HepG2 (cell line): Measurements from ENCODE around the gene KIF1C. TPM values are rescaled to one million over a fixed set of nuclear protein-coding genes. Genes with fewer than 3 reads are reported as not detected.

Source experiments
- AGO2 ChIP-seq: fragments of 200-400 bp; formaldehyde crosslinking; optimal IDR thresholded peaks from 2 replicates; pipeline ENCODE3; 2017; ENCODE audit warnings: mild to moderate bottlenecking, low read depth, low read length, moderate library complexity
- ARNT2 ChIP-seq: sonication (generic); formaldehyde crosslinking; IDR thresholded peaks from 2 replicates; pipeline ENCODE4 v1.8.0; 2022; ENCODE audit warnings: mild to moderate bottlenecking, low read depth, missing genetic modification reagents, moderate library complexity
- FOXA3 ChIP-seq: IDR thresholded peaks from 2 replicates; pipeline ENCODE4 v1.6.1; 2016; ENCODE audit warnings: missing genetic modification reagents, missing compliant biosample characterization
- MAFK ChIP-seq, 2 experiments: IDR thresholded peaks in 1 of 2; conservative IDR thresholded peaks in 1 of 2; 2 replicates each; pipeline ENCODE4 v1.6.1; 2011; ENCODE audit warnings: improper control_type of control experiment in 2 of 2, low read length in 2 of 2
- MED8 ChIP-seq: sonication (generic); formaldehyde crosslinking; IDR thresholded peaks from 2 replicates; pipeline ENCODE4 v1.8.1; 2023; ENCODE audit warnings: mild to moderate bottlenecking, missing genetic modification reagents; ENCODE audit not compliant: insufficient replicate concordance
- PCBP1 ChIP-seq: fragments of 200-400 bp; formaldehyde crosslinking; IDR thresholded peaks from 2 replicates; pipeline ENCODE4 v1.6.1; 2017; ENCODE audit warnings: mild to moderate bottlenecking, low read depth, low read length, borderline replicate concordance
- PREB ChIP-seq: sonication (generic); formaldehyde crosslinking; IDR thresholded peaks from 2 replicates; pipeline ENCODE4 v1.4.0; 2020; ENCODE audit warnings: missing genetic modification reagents
- RFX5 ChIP-seq: IDR thresholded peaks from 2 replicates; pipeline ENCODE4 v1.6.1; 2011; ENCODE audit warnings: low read depth, low read length, improper control_type of control experiment
- SP140L ChIP-seq: sonication (generic); formaldehyde crosslinking; IDR thresholded peaks from 2 replicates; pipeline ENCODE4 v1.4.0; 2020; ENCODE audit warnings: missing genetic modification reagents, borderline replicate concordance
- THAP8 ChIP-seq: sonication (generic); formaldehyde crosslinking; IDR thresholded peaks from 2 replicates; pipeline ENCODE4 v1.5.1; 2020; ENCODE audit warnings: missing genetic modification reagents, mild to moderate bottlenecking, borderline replicate concordance
- ZNF180 ChIP-seq: sonication (generic); formaldehyde crosslinking; IDR thresholded peaks from 2 replicates; pipeline ENCODE4 v1.4.0; 2020; ENCODE audit warnings: low read depth, missing genetic modification reagents, borderline replicate concordance
- ZNF503 ChIP-seq: sonication (generic); formaldehyde crosslinking; IDR thresholded peaks from 2 replicates; pipeline ENCODE4 v1.4.0; 2020; ENCODE audit warnings: missing genetic modification reagents
- ZNF589 ChIP-seq: sonication (generic); formaldehyde crosslinking; conservative IDR thresholded peaks from 2 replicates; pipeline ENCODE4 v1.8.0; 2022; ENCODE audit warnings: mild to moderate bottlenecking, moderate library complexity, missing genetic modification reagents
- ZNF616 ChIP-seq: sonication (generic); formaldehyde crosslinking; IDR thresholded peaks from 2 replicates; pipeline ENCODE4 v1.5.0; 2020; ENCODE audit warnings: low read depth, mild to moderate bottlenecking, missing genetic modification reagents
- ZNF672 ChIP-seq: sonication (generic); formaldehyde crosslinking; IDR thresholded peaks from 2 replicates; pipeline ENCODE4 v1.8.1; 2022; ENCODE audit warnings: missing genetic modification reagents
- ZNF780A ChIP-seq: sonication (generic); formaldehyde crosslinking; IDR thresholded peaks from 2 replicates; pipeline ENCODE4 v1.8.0; 2022; ENCODE audit warnings: mild to moderate bottlenecking, missing genetic modification reagents, moderate library complexity
- polyA plus RNA-seq, 8 experiments: library from polyadenylated mRNA; depleted of rRNA in 3 of 8; stranded (reverse) in 7 of 8; unstranded in 1 of 8; fragments of >200 nt; fragmentation: Illumina TruSeq in 4 of 8; extraction: Trizol in 4 of 8; gene quantifications; 2 replicates each; pipeline versions ENCODE4 v1.2.1 to v1.2.3, GENCODE V29; 2011 to 2016; ENCODE audit warnings: low read depth in 4 of 8, missing spikeins in 1 of 8, mixed read lengths in 1 of 8; ENCODE audit not compliant: insufficient read depth in 1 of 8
- total RNA-seq, 5 experiments: library from RNA; depleted of rRNA; stranded (reverse); fragments of >200 nt; fragmentation: Illumina TruSeq; extraction: Trizol; gene quantifications; 2 replicates each; pipeline ENCODE4 v1.2.3, GENCODE V29; 2016; ENCODE audit warnings: low read depth in 1 of 5
- TF ChIP-seq, protein P1 (sequence below): sonication (generic); formaldehyde crosslinking; IDR thresholded peaks from 2 replicates; pipeline ENCODE4 v1.4.0; 2020; ENCODE audit warnings: missing genetic modification reagents
- TF ChIP-seq, protein P2 (sequence below): sonication (generic); formaldehyde crosslinking; IDR thresholded peaks from 2 replicates; pipeline ENCODE4 v1.4.0; 2020; ENCODE audit warnings: missing genetic modification reagents

The KIF1C gene
- total and polyA plus RNA-seq, 2 of the 13 experiments (the other 11 are each of a cell fraction or from before 2014, with no cell fraction given) = 70.0 to 104 TPM

DNA sequence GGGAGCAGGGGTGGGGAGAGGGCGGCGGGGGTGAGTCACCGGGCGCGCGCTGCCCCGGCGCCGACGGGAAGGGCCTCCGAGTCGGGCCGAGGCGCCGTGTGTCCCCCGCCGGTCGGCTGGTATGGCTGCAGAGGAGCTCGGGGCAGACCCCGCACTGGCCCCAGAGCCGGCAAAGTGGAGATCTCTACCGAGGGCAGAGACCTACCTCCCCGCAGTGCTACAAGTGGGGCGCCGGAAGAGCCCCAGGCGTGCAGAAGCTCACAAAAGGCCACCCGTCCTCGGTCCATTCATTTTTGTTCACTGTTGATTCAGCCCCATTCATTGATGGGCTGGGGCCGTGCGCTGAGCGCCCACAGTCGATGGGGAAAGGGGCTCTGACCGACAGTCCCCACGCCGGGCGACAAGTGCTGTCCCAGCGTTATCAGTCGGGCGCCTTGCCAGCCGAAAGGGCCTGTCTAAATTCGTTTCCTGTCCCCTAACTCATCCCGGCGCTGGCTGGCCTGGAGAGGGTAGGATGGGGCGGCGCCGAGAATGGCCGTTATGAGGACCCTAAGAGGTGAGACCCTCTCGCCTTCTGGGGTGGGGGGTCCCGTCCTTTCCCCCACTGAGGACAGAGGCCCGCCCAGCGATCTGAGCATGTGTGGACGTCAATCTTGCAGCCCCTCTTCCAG lies 47.5 kb upstream of the KIF1C start (continued):
- TF ChIP-seq AGO2 (peak; percentile 58), ZNF672 (CRISPR knock-in tag) (no peak), PREB (CRISPR knock-in tag) (no peak), ZNF589 (no peak), MED8 (CRISPR knock-in tag) (no peak), ZNF780A (CRISPR knock-in tag) (no peak), THAP8 (CRISPR knock-in tag) (no peak), RFX5 (no peak), ZNF503 (CRISPR knock-in tag) (no peak), SP140L (no peak), ZNF616 (no peak), FOXA3 (CRISPR knock-in tag) (no peak; the same call in 1 of the 2 replicates), ZNF180 (CRISPR knock-in tag) (no peak), PCBP1 (peak; percentile 81; the same call in 1 of the 2 replicates), ARNT2 (CRISPR knock-in tag) (no peak), MAFK (conservative IDR thresholded peaks at IDR 0.05 in 1 of 2, IDR thresholded peaks at IDR 0.05 in 1 of 2; ENCODE audit: low read length in 2 of 2) (no peak)
- TF ChIP-seq, protein P1, sequence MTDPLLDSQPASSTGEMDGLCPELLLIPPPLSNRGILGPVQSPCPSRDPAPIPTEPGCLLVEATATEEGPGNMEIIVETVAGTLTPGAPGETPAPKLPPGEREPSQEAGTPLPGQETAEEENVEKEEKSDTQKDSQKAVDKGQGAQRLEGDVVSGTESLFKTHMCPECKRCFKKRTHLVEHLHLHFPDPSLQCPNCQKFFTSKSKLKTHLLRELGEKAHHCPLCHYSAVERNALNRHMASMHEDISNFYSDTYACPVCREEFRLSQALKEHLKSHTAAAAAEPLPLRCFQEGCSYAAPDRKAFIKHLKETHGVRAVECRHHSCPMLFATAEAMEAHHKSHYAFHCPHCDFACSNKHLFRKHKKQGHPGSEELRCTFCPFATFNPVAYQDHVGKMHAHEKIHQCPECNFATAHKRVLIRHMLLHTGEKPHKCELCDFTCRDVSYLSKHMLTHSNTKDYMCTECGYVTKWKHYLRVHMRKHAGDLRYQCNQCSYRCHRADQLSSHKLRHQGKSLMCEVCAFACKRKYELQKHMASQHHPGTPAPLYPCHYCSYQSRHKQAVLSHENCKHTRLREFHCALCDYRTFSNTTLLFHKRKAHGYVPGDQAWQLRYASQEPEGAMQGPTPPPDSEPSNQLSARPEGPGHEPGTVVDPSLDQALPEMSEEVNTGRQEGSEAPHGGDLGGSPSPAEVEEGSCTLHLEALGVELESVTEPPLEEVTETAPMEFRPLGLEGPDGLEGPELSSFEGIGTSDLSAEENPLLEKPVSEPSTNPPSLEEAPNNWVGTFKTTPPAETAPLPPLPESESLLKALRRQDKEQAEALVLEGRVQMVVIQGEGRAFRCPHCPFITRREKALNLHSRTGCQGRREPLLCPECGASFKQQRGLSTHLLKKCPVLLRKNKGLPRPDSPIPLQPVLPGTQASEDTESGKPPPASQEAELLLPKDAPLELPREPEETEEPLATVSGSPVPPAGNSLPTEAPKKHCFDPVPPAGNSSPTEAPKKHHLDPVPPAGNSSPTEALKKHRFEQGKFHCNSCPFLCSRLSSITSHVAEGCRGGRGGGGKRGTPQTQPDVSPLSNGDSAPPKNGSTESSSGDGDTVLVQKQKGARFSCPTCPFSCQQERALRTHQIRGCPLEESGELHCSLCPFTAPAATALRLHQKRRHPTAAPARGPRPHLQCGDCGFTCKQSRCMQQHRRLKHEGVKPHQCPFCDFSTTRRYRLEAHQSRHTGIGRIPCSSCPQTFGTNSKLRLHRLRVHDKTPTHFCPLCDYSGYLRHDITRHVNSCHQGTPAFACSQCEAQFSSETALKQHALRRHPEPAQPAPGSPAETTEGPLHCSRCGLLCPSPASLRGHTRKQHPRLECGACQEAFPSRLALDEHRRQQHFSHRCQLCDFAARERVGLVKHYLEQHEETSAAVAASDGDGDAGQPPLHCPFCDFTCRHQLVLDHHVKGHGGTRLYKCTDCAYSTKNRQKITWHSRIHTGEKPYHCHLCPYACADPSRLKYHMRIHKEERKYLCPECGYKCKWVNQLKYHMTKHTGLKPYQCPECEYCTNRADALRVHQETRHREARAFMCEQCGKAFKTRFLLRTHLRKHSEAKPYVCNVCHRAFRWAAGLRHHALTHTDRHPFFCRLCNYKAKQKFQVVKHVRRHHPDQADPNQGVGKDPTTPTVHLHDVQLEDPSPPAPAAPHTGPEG (CRISPR knock-in tag) = no peak
- TF ChIP-seq, protein P2, sequence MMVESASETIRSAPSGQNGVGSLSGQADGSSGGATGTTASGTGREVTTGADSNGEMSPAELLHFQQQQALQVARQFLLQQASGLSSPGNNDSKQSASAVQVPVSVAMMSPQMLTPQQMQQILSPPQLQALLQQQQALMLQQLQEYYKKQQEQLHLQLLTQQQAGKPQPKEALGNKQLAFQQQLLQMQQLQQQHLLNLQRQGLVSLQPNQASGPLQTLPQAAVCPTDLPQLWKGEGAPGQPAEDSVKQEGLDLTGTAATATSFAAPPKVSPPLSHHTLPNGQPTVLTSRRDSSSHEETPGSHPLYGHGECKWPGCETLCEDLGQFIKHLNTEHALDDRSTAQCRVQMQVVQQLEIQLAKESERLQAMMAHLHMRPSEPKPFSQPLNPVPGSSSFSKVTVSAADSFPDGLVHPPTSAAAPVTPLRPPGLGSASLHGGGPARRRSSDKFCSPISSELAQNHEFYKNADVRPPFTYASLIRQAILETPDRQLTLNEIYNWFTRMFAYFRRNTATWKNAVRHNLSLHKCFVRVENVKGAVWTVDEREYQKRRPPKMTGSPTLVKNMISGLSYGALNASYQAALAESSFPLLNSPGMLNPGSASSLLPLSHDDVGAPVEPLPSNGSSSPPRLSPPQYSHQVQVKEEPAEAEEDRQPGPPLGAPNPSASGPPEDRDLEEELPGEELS (CRISPR knock-in tag) = no peak
